Vagina (tissue), 2 donors: ENCODE results near the gene MGMT. TPM values are rescaled to one million over a fixed set of nuclear protein-coding genes. Genes with fewer than 3 reads are reported as not detected.

Experiments used
- DNase-seq, 2 donors: peaks; one replicate each; pipeline ENCODE4 v3.0.0-alpha.2; 2017; ENCODE audit errors: extremely low spot score in 2 of 2
- H3K27ac ChIP-seq: fragments of 200-600 bp; sonication (generic); one replicate; pipeline ENCODE4 v1.5.1; 2019
- H3K27me3 ChIP-seq: fragments of 200-600 bp; sonication (generic); one replicate; pipeline ENCODE4 v1.5.1; 2019
- H3K36me3 ChIP-seq, 2 donors: fragments of 200-600 bp; sonication (generic); one replicate each; pipeline ENCODE4 v1.5.1; 2017 to 2019
- H3K4me1 ChIP-seq: fragments of 200-600 bp; sonication (generic); one replicate; pipeline ENCODE4 v1.5.1; 2019
- H3K4me3 ChIP-seq, 2 donors: fragments of 200-600 bp; sonication (generic); 1 replicate in 1 of 2; 2 replicates in 1 of 2; pipeline ENCODE4 v1.5.1; 2016 to 2019
- H3K9me3 ChIP-seq: fragments of 200-600 bp; sonication (generic); one replicate; pipeline ENCODE4 v1.5.1; 2019
- POLR2A ChIP-seq, 2 donors: fragments of 450-650 bp; IDR thresholded peaks; one replicate each; pipeline ENCODE4 v1.6.1; 2017; ENCODE audit warnings: antibody characterized with exemption in 2 of 2, mild to moderate bottlenecking in 2 of 2, moderate library complexity in 2 of 2
- POLR2AphosphoS5 ChIP-seq, 2 donors: sonication (generic); formaldehyde crosslinking; IDR thresholded peaks; one replicate each; pipeline ENCODE4 v1.9.0; 2017; ENCODE audit warnings: antibody characterized with exemption in 2 of 2, mild to moderate bottlenecking in 2 of 2, low read depth in 1 of 2; ENCODE audit not compliant: insufficient read depth in 1 of 2
- intact Hi-C: fragments of 100-400 bp; cut with DNase I; formaldehyde crosslinking; loops from one replicate; pipeline ENCODE4 v1.15.1; 2023
- total RNA-seq: library from RNA; depleted of rRNA; stranded (reverse); fragments of >200 nt; gene quantifications from one replicate; pipeline ENCODE4 v1.2.3, GENCODE V29; 2016
- TF ChIP-seq, protein P1 (sequence below), 3 experiments: fragments of 450-650 bp in 2 of 3; fragments of 200-600 bp in 1 of 3; sonication (generic) in 1 of 3; IDR thresholded peaks; one replicate each; pipeline ENCODE4 v1.5.1; 2017 to 2019; ENCODE audit warnings: antibody characterized with exemption in 3 of 3, mild to moderate bottlenecking in 2 of 3, moderate library complexity in 2 of 3

MGMT gene
- total RNA-seq, 1 donor from 2014 or later = 16.0 TPM

DNA sequence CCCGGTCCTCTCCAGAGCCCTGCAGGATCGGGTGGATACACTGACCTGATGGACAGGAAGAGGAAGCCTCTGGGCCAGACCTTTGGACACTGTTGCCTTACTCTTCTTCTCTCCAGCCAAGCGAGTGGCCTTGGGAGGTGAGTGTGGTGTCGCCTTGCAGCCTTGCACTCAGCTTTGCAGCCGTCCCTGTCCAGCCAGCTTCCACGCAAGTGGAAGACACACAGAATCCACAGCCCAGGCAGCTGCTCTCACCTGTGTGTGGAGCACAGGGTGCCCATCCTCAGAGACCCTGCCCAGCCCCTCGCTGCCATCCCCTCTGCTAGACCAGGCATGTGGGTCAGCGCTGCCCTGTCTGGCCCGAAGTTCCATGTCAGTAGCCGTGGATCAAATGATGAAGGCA is 258.0 kb downstream of the MGMT start:
- H3K4me3 ChIP-seq = no peak overlapping the region
- no peak overlapping the region for H3K27ac ChIP-seq
- intact Hi-C loops = no loop called here
- H3K9me3 ChIP-seq = no peaks in the 10 kb centered on the region
- H3K36me3 ChIP-seq = no peaks in the 10 kb centered on the region
- H3K4me1 ChIP-seq = no peaks in the 10 kb centered on the region
- H3K27me3 ChIP-seq = no peaks in the 10 kb centered on the region
- peak in 1 of 2 donors; percentile 77 for DNase-seq
- TF ChIP-seq, protein P1, sequence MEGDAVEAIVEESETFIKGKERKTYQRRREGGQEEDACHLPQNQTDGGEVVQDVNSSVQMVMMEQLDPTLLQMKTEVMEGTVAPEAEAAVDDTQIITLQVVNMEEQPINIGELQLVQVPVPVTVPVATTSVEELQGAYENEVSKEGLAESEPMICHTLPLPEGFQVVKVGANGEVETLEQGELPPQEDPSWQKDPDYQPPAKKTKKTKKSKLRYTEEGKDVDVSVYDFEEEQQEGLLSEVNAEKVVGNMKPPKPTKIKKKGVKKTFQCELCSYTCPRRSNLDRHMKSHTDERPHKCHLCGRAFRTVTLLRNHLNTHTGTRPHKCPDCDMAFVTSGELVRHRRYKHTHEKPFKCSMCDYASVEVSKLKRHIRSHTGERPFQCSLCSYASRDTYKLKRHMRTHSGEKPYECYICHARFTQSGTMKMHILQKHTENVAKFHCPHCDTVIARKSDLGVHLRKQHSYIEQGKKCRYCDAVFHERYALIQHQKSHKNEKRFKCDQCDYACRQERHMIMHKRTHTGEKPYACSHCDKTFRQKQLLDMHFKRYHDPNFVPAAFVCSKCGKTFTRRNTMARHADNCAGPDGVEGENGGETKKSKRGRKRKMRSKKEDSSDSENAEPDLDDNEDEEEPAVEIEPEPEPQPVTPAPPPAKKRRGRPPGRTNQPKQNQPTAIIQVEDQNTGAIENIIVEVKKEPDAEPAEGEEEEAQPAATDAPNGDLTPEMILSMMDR (IDR thresholded peaks at IDR 0.05) = no peak
- TF ChIP-seq POLR2A (IDR thresholded peaks at IDR 0.05) (no peak), POLR2AphosphoS5 (IDR thresholded peaks at IDR 0.05; ENCODE audit: insufficient read depth in 1 of 2, low read depth in 1 of 2) (no peak)

DNA sequence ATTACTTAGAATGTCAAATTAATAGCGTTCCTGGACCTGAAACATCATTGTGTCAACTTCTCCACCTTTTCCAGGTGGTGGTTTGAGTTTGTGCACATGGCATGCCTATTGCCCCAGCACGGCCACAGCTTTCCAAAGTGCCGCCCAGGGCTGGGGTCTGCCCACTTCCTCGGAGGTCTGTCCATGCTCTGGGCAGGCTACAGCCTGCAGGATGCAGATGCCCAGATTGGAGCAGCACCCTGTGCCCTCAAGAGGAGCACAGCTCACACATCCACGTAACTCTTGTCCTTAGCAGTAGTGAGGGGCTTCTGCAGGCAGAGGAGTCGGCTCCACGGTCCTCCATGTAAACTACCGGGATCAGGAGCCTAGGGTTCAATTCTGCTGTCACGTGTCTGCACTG is 258.4 kb downstream of the MGMT start:
- intact Hi-C loops = no loop called here
- TF ChIP-seq POLR2AphosphoS5 (IDR thresholded peaks at IDR 0.05; ENCODE audit: insufficient read depth in 1 of 2, low read depth in 1 of 2) (no peak), POLR2A (IDR thresholded peaks at IDR 0.05) (no peak)
- TF ChIP-seq, protein P1 (IDR thresholded peaks at IDR 0.05) = no peak
- DNase-seq = peak in 1 of 2 donors; percentile 54
- Histone ChIP-seq H3K9me3 (no peaks in the 10 kb centered on the region), H3K27me3 (no peaks in the 10 kb centered on the region), H3K4me1 (no peaks in the 10 kb centered on the region), H3K27ac (no peak overlapping the region), H3K4me3 (no peak overlapping the region), H3K36me3 (no peaks in the 10 kb centered on the region)

DNA sequence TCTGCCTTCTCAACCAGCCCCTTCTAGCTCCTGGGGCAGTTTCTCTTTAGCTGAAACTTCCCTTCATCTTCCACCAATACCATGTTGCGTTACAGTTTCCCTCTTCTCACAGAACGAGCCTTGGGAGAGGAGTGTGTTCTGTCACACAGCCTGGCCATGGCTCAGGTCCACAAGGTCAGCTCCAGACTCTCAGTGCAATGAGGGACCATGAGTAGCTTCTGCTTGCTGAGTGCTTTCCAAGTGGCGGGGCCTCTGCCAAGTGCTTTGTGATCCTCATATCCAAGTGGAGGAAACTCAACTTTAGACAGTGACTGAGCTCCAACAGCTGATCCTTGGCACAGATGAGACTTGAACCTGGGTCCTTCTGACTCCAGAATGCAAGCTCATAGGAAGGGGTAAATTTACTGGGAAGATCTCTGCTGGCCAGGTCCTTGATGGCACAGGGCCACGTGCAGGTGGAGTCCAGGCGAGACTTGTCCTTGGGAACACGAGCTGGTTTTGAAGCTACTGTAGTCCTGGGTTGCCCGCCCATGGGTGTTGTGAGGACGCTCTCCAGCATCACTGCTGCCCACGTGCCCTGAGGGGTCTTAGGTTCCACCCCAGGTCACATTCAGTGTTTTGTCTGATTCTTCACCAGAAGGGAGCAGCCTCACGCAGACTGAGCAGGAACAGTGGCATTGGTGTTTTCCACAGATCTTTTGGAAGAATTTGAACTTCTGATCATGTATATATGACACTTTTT is 259.0 kb downstream of the MGMT start:
- Histone ChIP-seq H3K27ac (no peak overlapping the region), H3K4me3 (no peak overlapping the region), H3K4me1 (no peaks in the 10 kb centered on the region), H3K9me3 (no peaks in the 10 kb centered on the region), H3K27me3 (no peaks in the 10 kb centered on the region), H3K36me3 (no peaks in the 10 kb centered on the region)
- DNase-seq = peak; percentile 37 to 82
- no peak for TF ChIP-seq POLR2AphosphoS5 (IDR thresholded peaks at IDR 0.05; ENCODE audit: insufficient read depth in 1 of 2, low read depth in 1 of 2)
- TF ChIP-seq, protein P1 (IDR thresholded peaks at IDR 0.05) = no peak
- no peak for TF ChIP-seq POLR2A (IDR thresholded peaks at IDR 0.05)
- intact Hi-C loops = no loop called here

DNA sequence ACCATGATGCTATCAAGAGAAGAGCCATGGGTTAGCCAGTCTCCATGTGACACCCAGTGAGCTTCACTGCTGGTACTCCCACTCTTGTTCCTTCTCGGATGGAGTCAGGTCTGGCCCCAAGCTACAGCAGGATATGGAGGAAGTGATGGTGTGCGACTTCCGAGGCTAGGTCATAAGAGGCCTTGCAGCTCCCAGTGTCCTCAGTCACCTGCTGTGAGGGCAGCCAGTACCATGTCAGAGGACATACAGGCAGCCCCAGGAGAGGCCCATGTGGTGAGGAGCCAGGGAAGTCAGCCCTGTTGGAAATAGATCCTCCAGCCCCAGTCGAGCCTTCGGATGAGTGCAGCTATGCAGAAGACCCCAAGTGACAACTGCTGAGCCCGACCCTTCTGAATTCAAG is 260.0 kb downstream of the MGMT start:
- no peak overlapping the region for H3K27ac ChIP-seq
- H3K4me3 ChIP-seq = no peak overlapping the region
- intact Hi-C loops = no loop called here
- H3K27me3 ChIP-seq = no peaks in the 10 kb centered on the region
- H3K4me1 ChIP-seq = no peaks in the 10 kb centered on the region
- peak in 1 of 2 donors; percentile 47 for DNase-seq
- H3K36me3 ChIP-seq = no peaks in the 10 kb centered on the region
- TF ChIP-seq POLR2AphosphoS5 (IDR thresholded peaks at IDR 0.05; ENCODE audit: insufficient read depth in 1 of 2, low read depth in 1 of 2) = no peak
- TF ChIP-seq, protein P1 (IDR thresholded peaks at IDR 0.05) = no peak
- TF ChIP-seq POLR2A (IDR thresholded peaks at IDR 0.05) = no peak
- H3K9me3 ChIP-seq = no peaks in the 10 kb centered on the region

DNA sequence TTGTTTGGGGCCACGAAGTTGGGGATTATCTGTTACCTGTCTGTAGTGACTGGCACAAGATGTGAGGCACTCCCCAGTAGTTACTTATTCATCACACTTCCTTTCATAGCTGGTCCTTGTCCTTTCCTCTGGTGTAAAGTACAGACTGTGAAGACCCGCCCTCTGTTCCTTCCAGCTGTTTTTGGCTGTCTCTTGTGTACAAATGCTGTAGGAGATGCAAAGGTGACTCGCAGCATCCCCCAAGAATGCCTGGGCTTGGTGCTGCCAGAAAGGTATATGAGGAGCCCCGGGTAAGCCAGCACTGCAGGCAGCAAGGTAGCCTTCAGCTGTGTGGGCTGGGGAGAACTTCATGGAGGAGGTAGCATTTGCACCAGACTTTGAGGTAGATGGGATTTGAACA is 260.5 kb downstream of the MGMT start:
- intact Hi-C loops = no loop called here
- Histone ChIP-seq H3K4me3 (no peak overlapping the region), H3K36me3 (no peaks in the 10 kb centered on the region), H3K4me1 (no peaks in the 10 kb centered on the region), H3K27ac (no peak overlapping the region), H3K9me3 (no peaks in the 10 kb centered on the region), H3K27me3 (no peaks in the 10 kb centered on the region)
- TF ChIP-seq, protein P1 (IDR thresholded peaks at IDR 0.05) = no peak
- TF ChIP-seq POLR2AphosphoS5 (IDR thresholded peaks at IDR 0.05; ENCODE audit: insufficient read depth in 1 of 2, low read depth in 1 of 2) (no peak), POLR2A (IDR thresholded peaks at IDR 0.05) (no peak)
- peak; percentile 65 to 94 for DNase-seq
